Trophoblast cell (in vitro differentiated cells and primary cell): ENCODE results near the gene DSCAM.

Source experiments
- DNase-seq, 2 donors: peaks; one replicate each; pipeline ENCODE4 v3.0.0-alpha.2; 2016
- H2AFZ ChIP-seq: 2 replicates; pipeline ENCODE4 v1.6.1; 2013; ENCODE audit warnings: low read length, moderate library complexity, mild to moderate bottlenecking; ENCODE audit not compliant: insufficient read depth, poor library complexity
- H2AK5ac ChIP-seq: 2 replicates; pipeline ENCODE4 v1.6.1; 2013; ENCODE audit warnings: mild to moderate bottlenecking, low read length
- H2BK120ac ChIP-seq: 2 replicates; pipeline ENCODE4 v1.6.1; 2013; ENCODE audit warnings: low read length, mild to moderate bottlenecking, moderate library complexity; ENCODE audit not compliant: insufficient read depth, poor library complexity
- H2BK12ac ChIP-seq: 2 replicates; pipeline ENCODE4 v1.6.1; 2013; ENCODE audit warnings: mild to moderate bottlenecking, low read length, moderate library complexity
- H2BK5ac ChIP-seq: 2 replicates; pipeline ENCODE4 v1.6.1; 2013; ENCODE audit warnings: low read length, low read depth, moderate library complexity, mild to moderate bottlenecking; ENCODE audit not compliant: poor library complexity
- H3K14ac ChIP-seq: 2 replicates; pipeline ENCODE4 v1.6.1; 2013; ENCODE audit warnings: mild to moderate bottlenecking, low read length
- H3K18ac ChIP-seq: 2 replicates; pipeline ENCODE4 v1.6.1; 2013; ENCODE audit warnings: mild to moderate bottlenecking, low read length
- H3K23ac ChIP-seq: 2 replicates; pipeline ENCODE4 v1.6.1; 2013; ENCODE audit warnings: low read length
- H3K27ac ChIP-seq: 2 replicates; pipeline ENCODE4 v1.5.1; 2013; ENCODE audit warnings: low read depth, mild to moderate bottlenecking, inconsistent platforms, low read length, moderate library complexity
- H3K27me3 ChIP-seq: 2 replicates; pipeline ENCODE4 v1.6.1; 2013; ENCODE audit warnings: inconsistent platforms, mild to moderate bottlenecking, low read length, moderate library complexity; ENCODE audit not compliant: insufficient read depth
- H3K36me3 ChIP-seq, 2 experiments: 1 replicate in 1 of 2; 2 replicates in 1 of 2; pipeline ENCODE4 v1.6.1; 2013; ENCODE audit warnings: low read length in 2 of 2, mild to moderate bottlenecking in 2 of 2, moderate library complexity in 1 of 2; ENCODE audit not compliant: insufficient read depth in 2 of 2, control insufficient read depth in 1 of 2
- H3K4ac ChIP-seq: 2 replicates; pipeline ENCODE4 v1.6.1; 2013; ENCODE audit warnings: low read depth, mild to moderate bottlenecking, low read length, moderate library complexity
- H3K4me1 ChIP-seq, 2 experiments: 1 replicate in 1 of 2; 2 replicates in 1 of 2; pipeline ENCODE4 v1.6.1; 2013; ENCODE audit warnings: low read length in 2 of 2, mild to moderate bottlenecking in 2 of 2, moderate library complexity in 1 of 2; ENCODE audit not compliant: insufficient read depth in 2 of 2, control insufficient read depth in 1 of 2
- H3K4me2 ChIP-seq: 2 replicates; pipeline ENCODE4 v1.6.1; 2013; ENCODE audit warnings: inconsistent platforms, mild to moderate bottlenecking, low read length, moderate library complexity
- H3K4me3 ChIP-seq: 2 replicates; pipeline ENCODE4 v1.5.1; 2013; ENCODE audit warnings: mild to moderate bottlenecking, low read depth, low read length, inconsistent platforms
- H3K79me1 ChIP-seq: one replicate; pipeline ENCODE4 v1.6.1; 2013; ENCODE audit warnings: low read length
- H3K79me2 ChIP-seq: 2 replicates; pipeline ENCODE4 v1.6.1; 2013; ENCODE audit warnings: low read length, mild to moderate bottlenecking; ENCODE audit not compliant: control insufficient read depth, insufficient read depth, poor library complexity
- H3K9ac ChIP-seq: 2 replicates; pipeline ENCODE4 v1.6.1; 2013; ENCODE audit warnings: mild to moderate bottlenecking, low read length
- H3K9me3 ChIP-seq: 2 replicates; pipeline ENCODE4 v1.6.1; 2013; ENCODE audit warnings: low read depth, mild to moderate bottlenecking, control low read depth, inconsistent platforms, low read length; ENCODE audit not compliant: insufficient read depth
- H4K12ac ChIP-seq: 2 replicates; pipeline ENCODE4 v1.6.1; 2013; ENCODE audit warnings: low read depth, mild to moderate bottlenecking, low read length, moderate library complexity
- H4K8ac ChIP-seq: 2 replicates; pipeline ENCODE4 v1.6.1; 2013; ENCODE audit warnings: low read depth, mild to moderate bottlenecking, low read length, moderate library complexity
- H4K91ac ChIP-seq: one replicate; pipeline ENCODE4 v1.6.1; 2013; ENCODE audit warnings: low read depth, mild to moderate bottlenecking, low read length, moderate library complexity
- WGBS: extraction: QIAGEN DNeasy Blood & Tissue Kit; methylation state at CpG from one replicate; pipeline ENCODE4 v1.1.7; 2013; ENCODE audit warnings: missing lambda C conversion rate; ENCODE audit not compliant: insufficient read length, insufficient coverage; ENCODE audit errors: extremely low coverage; 5-methylcytosine and 5-hydroxymethylcytosine counted together

DSCAM gene

GRCh38 chr21:40658311-40658710, 188.6 kb downstream of the DSCAM start:
- H2BK12ac ChIP-seq, result no peak overlapping the region
- no peak overlapping the region for H3K18ac ChIP-seq
- no peak overlapping the region for H3K14ac ChIP-seq
- H3K27me3 ChIP-seq, result no peaks in the 10 kb centered on the region
- H3K23ac ChIP-seq, result no peak overlapping the region
- no peak overlapping the region for H2BK5ac ChIP-seq
- no peaks in the 10 kb centered on the region for H3K9me3 ChIP-seq
- no peaks in the 10 kb centered on the region for H3K79me1 ChIP-seq
- no peak overlapping the region for H3K9ac ChIP-seq
- H2BK120ac ChIP-seq, result no peak overlapping the region
- no peak overlapping the region for H4K8ac ChIP-seq
- no peak overlapping the region for H2AK5ac ChIP-seq
- H3K4me3 ChIP-seq, result no peak overlapping the region
- no peak for DNase-seq
- H3K4me1 ChIP-seq, result peaks cover 0 to 4% of the 10 kb centered on the region in 2 experiments
- H4K91ac ChIP-seq, result no peak overlapping the region
- H4K12ac ChIP-seq, result no peak overlapping the region
- no peak overlapping the region for H2AFZ ChIP-seq
- WGBS, result no CpG with 5 or more reads among the region's 3 CpGs
- H3K27ac ChIP-seq, result no peak overlapping the region
- H3K4ac ChIP-seq, result no peak overlapping the region
- H3K36me3 ChIP-seq, result no peaks in the 10 kb centered on the region
- H3K4me2 ChIP-seq, result no peak overlapping the region
- H3K79me2 ChIP-seq, result no peaks in the 10 kb centered on the region

GRCh38 chr21:40652436-40652835, 194.5 kb downstream of the DSCAM start:
- H3K27me3 ChIP-seq, result no peaks in the 10 kb centered on the region
- no peak overlapping the region for H2AFZ ChIP-seq
- H3K79me1 ChIP-seq, result no peaks in the 10 kb centered on the region
- no peak overlapping the region for H3K18ac ChIP-seq
- H4K91ac ChIP-seq, result no peak overlapping the region
- H2BK12ac ChIP-seq, result no peak overlapping the region
- H2BK120ac ChIP-seq, result no peak overlapping the region
- H3K4me3 ChIP-seq, result no peak overlapping the region
- peaks cover 3% of the 10 kb centered on the region for H3K9me3 ChIP-seq
- no peaks in the 10 kb centered on the region for H3K4me1 ChIP-seq
- no CpG with 5 or more reads among the region's 2 CpGs for WGBS
- no peaks in the 10 kb centered on the region for H3K36me3 ChIP-seq
- H2BK5ac ChIP-seq, result no peak overlapping the region
- H3K9ac ChIP-seq, result no peak overlapping the region
- no peak overlapping the region for H3K23ac ChIP-seq
- H3K27ac ChIP-seq, result no peak overlapping the region
- no peak overlapping the region for H2AK5ac ChIP-seq
- H3K4ac ChIP-seq, result no peak overlapping the region
- no peaks in the 10 kb centered on the region for H3K79me2 ChIP-seq
- H4K12ac ChIP-seq, result no peak overlapping the region
- H4K8ac ChIP-seq, result no peak overlapping the region
- H3K4me2 ChIP-seq, result no peak overlapping the region
- H3K14ac ChIP-seq, result no peak overlapping the region
- no peak for DNase-seq

GRCh38 chr21:40647706-40648105, 199.3 kb downstream of the DSCAM start:
- H2AFZ ChIP-seq, result no peak overlapping the region
- no peak overlapping the region for H3K27ac ChIP-seq
- no peak overlapping the region for H2AK5ac ChIP-seq
- no CpG with 5 or more reads among the region's 2 CpGs for WGBS
- no peaks in the 10 kb centered on the region for H3K36me3 ChIP-seq
- H3K4me3 ChIP-seq, result no peak overlapping the region
- no peak overlapping the region for H3K9ac ChIP-seq
- no peak for DNase-seq
- H2BK5ac ChIP-seq, result no peak overlapping the region
- H3K9me3 ChIP-seq, result peaks cover 3% of the 10 kb centered on the region
- no peak overlapping the region for H4K91ac ChIP-seq
- H2BK12ac ChIP-seq, result no peak overlapping the region
- H3K79me1 ChIP-seq, result no peaks in the 10 kb centered on the region
- no peak overlapping the region for H4K12ac ChIP-seq
- no peaks in the 10 kb centered on the region for H3K27me3 ChIP-seq
- no peak overlapping the region for H3K4me2 ChIP-seq
- no peaks in the 10 kb centered on the region for H3K79me2 ChIP-seq
- no peak overlapping the region for H3K14ac ChIP-seq
- H2BK120ac ChIP-seq, result no peak overlapping the region
- H3K4me1 ChIP-seq, result no peaks in the 10 kb centered on the region
- H4K8ac ChIP-seq, result no peak overlapping the region
- H3K4ac ChIP-seq, result no peak overlapping the region
- no peak overlapping the region for H3K18ac ChIP-seq
- no peak overlapping the region for H3K23ac ChIP-seq

- Histone ChIP-seq H2BK12ac (no peak overlapping the region), H3K4ac (no peak overlapping the region), H3K27me3 (no peaks in the 10 kb centered on the region), H4K12ac (no peak overlapping the region), H3K4me2 (no peak overlapping the region), H3K36me3 (no peaks in the 10 kb centered on the region), H3K9ac (no peak overlapping the region), H2BK5ac (no peak overlapping the region), H3K27ac (no peak overlapping the region), H2BK120ac (no peak overlapping the region), H3K18ac (no peak overlapping the region), H3K4me1 (no peaks in the 10 kb centered on the region), H4K91ac (no peak overlapping the region), H3K79me2 (no peaks in the 10 kb centered on the region), H2AFZ (no peak overlapping the region), H3K79me1 (no peaks in the 10 kb centered on the region), H3K14ac (no peak overlapping the region), H3K4me3 (no peak overlapping the region), H4K8ac (no peak overlapping the region), H3K23ac (no peak overlapping the region), H3K9me3 (peaks cover 3% of the 10 kb centered on the region), H2AK5ac (no peak overlapping the region)
- no CpG with 5 or more reads among the region's 3 CpGs for WGBS
- no peak for DNase-seq
Observed at GRCh38 chr21:40646651-40647050, 200.3 kb downstream of the DSCAM start.
